Activated CD8-positive, alpha-beta memory T cell treated with anti-CD3 and anti-CD28 coated beads, Interleukin-2, amount 50 U/mL, for 48 hours (primary cell): Measurements from ENCODE around the gene CABLES1.
"Not testable (repeated sequence)": the region's sequence is repeated elsewhere in the genome, so short reads cannot be mapped to it uniquely, and the experiment has no call there.

ENCODE experiments used
- DNase-seq: peaks from one replicate; pipeline ENCODE4 v3.0.0-alpha.2; 2020

The CABLES1 gene

GRCh38 chr18:23143016-23143814, 7.9 kb downstream of the CABLES1 start:
- no peak for DNase-seq

DNA sequence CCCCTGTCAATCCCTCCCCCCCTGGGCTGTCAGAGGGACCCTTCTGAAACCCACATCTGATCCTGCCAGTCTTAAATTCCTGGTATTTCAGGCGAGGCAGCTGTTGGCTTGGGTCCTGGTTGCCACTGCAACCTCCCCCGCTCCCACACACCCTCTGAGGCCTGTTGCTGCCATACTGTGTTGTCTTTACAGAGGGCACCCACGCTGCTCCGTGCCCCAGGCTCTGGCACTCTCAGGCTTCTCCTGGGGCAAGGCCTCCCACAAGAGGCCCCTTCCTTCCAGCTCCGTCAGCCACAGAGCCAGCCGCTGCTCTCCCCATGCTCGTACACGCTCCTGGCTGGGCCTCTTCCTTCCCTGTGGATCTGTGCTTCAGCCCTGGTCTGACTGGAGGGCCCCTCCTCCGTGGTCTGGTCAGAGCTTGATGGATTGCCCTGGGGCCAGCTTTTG, 8.6 kb downstream of the CABLES1 start:
- no peak for DNase-seq

DNA sequence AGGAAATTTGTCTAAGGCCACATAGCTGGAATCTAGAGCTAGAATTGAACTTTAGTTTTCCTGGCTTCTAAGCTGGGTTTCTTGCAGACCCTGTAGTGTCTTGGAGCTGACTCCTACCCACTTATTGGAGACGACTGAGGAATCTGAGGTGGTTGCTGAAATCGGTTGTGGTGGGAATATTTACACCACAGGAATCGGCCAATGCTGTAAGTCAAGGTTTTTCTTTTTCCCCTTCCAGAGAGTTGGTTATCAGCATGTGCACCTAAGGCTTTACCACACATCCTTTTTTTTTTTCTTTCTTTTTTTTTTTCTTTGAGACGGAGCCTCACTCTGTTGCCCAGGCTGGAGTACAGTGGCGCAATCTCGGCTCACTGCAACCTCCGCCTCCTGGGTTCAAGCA, 9.4 kb downstream of the CABLES1 start:
- no peak for DNase-seq

GRCh38 chr18:23145621-23146020, 10.3 kb downstream of the CABLES1 start:
- DNase-seq, result no peak

- DNase-seq, result no peak
These were observed 11.7 kb downstream of the CABLES1 start for GRCh38 chr18:23146861-23147469.

DNA sequence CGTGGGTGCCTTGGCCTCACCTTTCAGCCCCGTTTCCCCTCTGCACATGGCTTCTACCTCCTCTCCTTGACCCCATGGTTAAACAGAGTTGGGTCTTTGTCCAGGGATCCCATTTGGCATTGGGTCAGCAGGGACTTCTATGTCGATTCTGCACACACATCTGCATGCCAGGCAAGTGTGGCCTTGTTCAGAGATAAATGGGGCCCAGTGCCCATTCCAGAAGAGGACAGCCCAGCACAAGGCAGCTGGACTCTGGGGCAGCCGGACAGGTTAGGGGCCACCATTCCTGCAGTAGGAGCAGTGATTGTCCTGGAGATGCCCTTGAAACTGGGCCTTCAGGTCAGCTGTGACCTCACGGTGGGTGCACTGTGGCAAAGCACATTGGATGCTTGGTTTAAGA, 13.1 kb downstream of the CABLES1 start:
- no peak for DNase-seq

GRCh38 chr18:23149570-23149969, 14.3 kb downstream of the CABLES1 start:
- no peak for DNase-seq

DNA sequence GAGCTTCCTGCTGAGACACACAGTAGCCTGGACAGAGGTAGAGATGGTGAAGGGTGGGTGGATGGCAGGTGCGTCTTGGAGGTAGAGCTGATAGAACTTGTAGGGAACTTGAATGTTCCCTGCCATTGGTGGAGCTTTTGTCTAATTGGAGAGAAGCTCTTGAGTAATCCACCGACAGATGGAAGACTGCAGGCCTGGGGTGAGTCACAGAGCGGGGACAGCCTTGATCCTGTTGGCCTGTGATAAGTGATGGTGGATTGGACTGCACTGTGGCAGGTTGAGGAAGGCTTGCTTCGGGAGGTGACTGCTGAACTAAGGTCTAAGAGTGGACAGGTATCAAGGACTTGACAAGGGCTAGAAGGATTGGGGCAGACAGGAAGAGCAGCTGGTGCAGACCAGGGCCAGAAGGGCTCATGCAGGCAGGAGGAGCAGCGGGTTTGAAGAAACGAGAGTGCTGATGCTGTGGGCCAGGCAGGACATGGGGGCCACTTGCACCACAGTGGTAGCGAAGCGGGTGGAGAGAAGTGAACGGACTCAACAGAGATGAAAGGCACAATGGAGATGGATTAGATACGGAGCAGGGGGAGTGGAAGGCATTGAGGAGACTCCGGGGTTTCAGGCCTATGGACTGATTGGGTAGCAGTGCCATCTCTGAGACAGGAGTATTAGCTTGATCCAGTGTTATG, 16.3 kb downstream of the CABLES1 start:
- no peak for DNase-seq

- DNase-seq, result no peak
These were observed 18.7 kb downstream of the CABLES1 start for GRCh38 chr18:23154030-23154429.

- DNase-seq, result no peak
These were observed 19.7 kb downstream of the CABLES1 start for GRCh38 chr18:23154823-23155500.

GRCh38 chr18:23155537-23155936, 20.3 kb downstream of the CABLES1 start:
- no peak for DNase-seq

DNA sequence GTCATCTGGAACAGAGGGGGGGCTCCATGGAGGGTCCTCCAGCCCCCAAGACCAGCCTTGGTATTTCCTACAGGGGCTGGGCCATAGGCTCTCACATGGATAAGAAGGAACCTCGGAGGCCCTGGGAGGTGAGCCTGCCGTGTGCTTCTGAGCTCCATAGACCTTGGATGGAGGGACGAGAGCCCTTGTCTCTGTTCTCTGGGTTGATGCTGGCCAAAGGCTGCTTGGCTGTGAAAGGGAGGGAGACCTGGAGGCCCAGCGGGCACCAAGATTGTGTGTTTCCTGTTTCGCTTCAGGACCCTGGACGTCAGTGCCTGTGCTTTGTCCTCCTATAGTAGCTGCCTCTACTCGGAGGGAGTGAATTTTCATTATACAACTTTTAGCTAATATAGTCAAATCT, 20.8 kb downstream of the CABLES1 start:
- no peak for DNase-seq

DNA sequence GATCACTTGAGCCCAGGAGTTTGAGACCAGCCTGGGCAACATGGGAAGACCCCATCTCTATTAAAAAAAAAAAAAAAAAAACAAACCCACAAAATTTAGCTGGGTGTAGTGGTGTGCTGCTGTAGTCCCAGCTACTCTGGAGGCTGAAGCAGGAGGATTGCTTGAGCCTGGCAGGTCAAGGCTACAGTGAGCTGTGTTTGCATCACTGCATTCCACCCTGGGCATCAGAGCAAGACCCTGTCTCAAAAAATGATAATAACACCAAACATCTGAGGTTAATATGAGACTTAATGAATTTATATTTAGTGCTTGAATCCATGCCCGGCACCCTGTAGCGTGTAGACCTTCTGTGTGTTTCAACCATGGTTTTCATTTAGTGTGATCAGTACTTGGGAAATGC, 22.8 kb downstream of the CABLES1 start:
- no peak for DNase-seq

DNA sequence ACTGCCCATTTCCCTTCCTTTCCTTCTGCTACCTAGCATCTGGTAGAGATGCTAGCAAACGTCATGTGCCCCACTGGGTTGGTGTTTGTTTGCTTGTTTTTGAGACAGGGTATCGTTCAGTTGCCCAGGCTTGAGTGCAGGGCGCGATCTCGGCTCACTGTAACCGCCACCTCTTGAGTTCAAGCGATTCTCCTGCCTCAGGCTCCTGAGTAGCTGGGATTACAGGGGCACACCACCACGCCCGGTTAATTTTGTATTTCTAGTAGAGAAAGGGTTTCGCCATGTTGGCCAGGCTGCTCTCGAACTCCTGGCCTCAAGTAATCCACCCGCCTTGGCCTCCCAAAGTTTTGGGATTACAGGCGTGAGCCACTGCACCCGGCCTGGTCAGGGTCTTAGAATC, 23.6 kb downstream of the CABLES1 start:
- not testable (repeated sequence) for DNase-seq

DNA sequence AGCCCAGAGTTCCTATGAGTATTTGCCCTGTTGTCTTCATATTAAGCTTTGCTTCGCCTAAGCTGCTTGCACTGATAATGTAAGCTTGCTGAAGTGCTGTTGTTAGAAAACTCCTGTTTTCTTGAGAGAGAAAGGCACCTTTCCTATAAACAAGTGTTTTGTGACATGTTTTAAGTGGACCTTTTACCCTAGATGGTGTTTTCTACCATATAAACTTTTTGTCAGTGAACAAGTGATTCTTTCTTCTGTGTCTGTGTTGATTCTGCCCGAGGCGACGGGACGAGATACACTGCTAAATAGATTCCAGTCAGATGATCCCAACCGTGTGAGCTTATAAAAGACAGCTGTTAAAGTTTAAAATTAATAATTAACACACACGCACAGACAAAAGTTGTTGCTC, 24.1 kb downstream of the CABLES1 start:
- no peak for DNase-seq

DNA sequence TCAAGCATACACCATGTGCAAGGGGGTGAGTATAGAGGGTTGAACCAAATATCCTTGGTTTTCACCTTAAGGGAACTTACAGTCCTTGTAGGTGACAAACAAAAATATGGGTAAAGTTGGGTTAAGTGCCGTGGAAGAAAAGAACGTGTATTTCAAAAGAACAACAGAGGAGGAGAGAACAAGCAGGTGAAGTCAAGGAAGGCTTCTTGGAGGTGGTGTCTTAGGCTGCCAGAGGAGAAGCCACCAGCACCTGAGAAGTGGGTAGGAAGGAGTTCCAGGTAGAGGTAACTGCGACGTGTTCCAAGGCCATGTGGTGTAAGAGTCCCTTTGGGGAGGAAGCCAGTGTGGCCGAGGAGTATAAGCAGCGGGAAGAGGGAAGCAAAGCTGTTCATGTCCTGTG, 27.2 kb downstream of the CABLES1 start:
- DNase-seq, result no peak

GRCh38 chr18:23163786-23164533, 28.7 kb downstream of the CABLES1 start:
- no peak for DNase-seq

DNA sequence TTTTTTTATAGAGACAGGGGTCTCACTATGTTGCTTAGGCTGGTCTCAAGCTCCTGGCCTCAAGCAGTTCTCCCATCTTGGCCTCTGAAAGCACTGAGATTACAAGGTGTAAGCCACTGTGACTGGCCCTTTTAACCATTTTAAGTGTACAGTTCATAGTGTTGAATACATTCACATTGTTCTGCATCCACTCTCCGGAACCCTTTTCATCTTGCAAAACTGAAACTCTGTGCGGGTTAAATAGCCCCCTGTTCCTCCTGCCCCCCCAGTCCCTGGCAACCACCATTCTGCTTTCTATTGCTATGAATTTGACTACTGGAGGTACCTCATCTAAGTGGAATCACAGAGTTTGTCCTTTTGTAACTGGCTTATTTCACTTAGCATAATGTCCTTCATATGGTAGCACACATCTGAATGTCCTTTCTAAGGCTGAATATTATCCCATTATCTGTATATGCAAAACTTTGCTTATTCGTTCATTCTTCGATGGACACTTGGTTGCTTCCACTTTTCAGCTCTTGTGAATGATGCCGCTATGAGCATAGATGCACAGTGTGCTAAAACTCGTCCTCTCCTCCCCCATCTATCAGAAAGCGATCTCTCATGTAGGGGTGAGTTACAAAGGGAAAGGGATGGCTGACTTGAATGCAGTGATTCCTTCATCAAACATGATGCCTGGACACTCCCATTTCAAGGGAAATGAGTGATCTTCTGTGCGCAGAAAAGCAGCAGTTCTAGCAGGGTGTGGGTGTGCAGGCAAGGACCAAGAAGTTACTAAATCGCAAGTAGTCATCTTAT, 30.2 kb downstream of the CABLES1 start:
- no peak for DNase-seq

- no peak for DNase-seq
These were observed 31.7 kb downstream of the CABLES1 start for GRCh38 chr18:23166891-23167541.

DNA sequence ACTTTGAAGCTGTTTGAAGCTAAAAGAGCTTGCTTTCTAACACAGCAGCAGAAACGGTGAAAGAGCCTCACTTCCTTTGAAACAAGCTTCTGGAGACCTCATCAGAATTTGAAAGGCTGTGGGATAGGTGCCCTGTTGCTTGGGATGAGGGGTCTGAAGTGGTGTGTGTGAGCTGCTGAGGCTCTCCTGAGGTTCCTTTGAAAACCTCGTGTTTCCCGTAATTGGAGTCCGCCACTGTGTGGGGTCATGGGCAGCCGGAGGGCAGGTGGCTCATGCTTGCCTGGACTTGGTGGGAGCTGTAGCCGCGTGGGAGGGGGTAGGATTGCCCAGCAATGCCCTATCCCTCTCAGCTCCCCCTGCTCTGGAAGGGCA, 34.4 kb downstream of the CABLES1 start:
- no peak for DNase-seq

- no peak for DNase-seq
These were observed 34.9 kb downstream of the CABLES1 start for GRCh38 chr18:23170137-23170536.
